ENCODE measurements around the gene HARS1. TPM values are rescaled to one million over a fixed set of nuclear protein-coding genes. Genes with fewer than 3 reads are reported as not detected.

Gene HARS1
- total and polyA plus RNA-seq, 2 of the 13 experiments (the other 11 are each of a cell fraction or from before 2014, with no cell fraction given): 36.9 to 66.2 TPM

DNA sequence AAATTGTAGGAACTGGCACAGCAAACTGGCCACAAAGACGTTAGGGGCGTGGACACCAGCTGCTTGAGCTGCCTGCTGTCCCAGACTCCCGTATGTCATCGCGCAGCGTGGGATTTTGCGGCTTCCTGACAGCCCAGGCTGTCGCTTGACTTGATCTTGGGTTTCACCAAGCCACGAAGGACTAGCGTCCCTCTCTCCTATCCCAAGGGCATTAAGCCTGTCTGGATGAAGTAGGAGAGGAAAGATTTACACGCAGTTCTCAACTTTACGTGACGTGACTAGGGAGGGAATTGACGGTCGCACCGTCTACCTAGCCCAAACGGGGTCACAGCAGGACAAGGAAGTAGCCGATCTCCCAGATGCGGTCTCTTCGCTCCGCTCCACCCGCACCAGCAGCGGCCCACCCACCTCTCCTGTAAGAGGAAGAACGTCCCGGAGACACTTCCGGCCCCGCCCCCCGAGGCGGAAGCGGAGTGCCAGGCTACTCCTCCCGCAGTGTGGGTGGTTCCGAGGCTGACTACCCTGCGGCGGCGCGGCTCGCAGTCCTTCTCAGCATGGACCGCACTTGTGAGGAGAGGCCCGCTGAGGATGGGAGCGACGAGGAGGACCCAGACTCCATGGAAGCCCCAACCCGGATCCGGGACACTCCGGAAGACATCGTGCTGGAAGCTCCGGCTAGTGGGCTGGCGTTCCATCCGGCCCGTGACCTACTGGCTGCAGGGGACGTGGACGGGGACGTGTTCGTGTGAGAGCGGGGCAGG, 26.6 kb downstream of the HARS1 start, which contains the start of gene WDR55 (continued):
- TF ChIP-seq ZNF136 (CRISPR knock-in tag; IDR thresholded peaks at IDR 0.05; ENCODE audit: low read depth): peak; percentile 42; the same call in 1 of the 2 replicates
- TF ChIP-seq, protein P1, sequence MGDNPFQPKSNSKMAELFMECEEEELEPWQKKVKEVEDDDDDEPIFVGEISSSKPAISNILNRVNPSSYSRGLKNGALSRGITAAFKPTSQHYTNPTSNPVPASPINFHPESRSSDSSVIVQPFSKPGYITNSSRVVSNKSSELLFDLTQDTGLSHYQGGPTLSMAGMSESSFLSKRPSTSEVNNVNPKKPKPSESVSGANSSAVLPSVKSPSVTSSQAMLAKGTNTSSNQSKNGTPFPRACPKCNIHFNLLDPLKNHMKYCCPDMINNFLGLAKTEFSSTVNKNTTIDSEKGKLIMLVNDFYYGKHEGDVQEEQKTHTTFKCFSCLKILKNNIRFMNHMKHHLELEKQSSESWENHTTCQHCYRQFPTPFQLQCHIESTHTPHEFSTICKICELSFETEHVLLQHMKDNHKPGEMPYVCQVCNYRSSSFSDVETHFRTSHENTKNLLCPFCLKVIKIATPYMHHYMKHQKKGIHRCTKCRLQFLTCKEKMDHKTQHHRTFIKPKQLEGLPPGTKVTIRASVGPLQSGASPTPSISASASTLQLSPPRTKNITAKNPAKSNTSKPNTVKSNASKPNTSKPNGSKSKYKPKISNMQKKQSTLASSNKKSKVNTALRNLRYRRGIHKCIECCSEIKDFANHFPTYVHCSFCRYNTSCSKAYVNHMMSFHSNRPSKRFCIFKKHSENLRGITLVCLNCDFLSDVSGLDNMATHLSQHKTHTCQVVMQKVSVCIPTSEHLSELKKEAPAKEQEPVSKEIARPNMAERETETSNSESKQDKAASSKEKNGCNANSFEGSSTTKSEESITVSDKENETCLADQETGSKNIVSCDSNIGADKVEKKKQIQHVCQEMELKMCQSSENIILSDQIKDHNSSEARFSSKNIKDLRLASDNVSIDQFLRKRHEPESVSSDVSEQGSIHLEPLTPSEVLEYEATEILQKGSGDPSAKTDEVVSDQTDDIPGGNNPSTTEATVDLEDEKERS (CRISPR knock-in tag; IDR thresholded peaks at IDR 0.05): no peak
- no peak for TF ChIP-seq JUN (CRISPR knock-in tag; IDR thresholded peaks at IDR 0.05)
- TF ChIP-seq GFI1 (CRISPR knock-in tag; IDR thresholded peaks at IDR 0.05; ENCODE audit: borderline replicate concordance): no peak
- peak; percentile 71; the same call in 1 of the 2 replicates for TF ChIP-seq ZNF780A (CRISPR knock-in tag; IDR thresholded peaks at IDR 0.05)
- peak; percentile 84; the same call in 1 of the 2 replicates for TF ChIP-seq HDAC2 (CRISPR knock-in tag; IDR thresholded peaks at IDR 0.05)
- TF ChIP-seq, protein P2, sequence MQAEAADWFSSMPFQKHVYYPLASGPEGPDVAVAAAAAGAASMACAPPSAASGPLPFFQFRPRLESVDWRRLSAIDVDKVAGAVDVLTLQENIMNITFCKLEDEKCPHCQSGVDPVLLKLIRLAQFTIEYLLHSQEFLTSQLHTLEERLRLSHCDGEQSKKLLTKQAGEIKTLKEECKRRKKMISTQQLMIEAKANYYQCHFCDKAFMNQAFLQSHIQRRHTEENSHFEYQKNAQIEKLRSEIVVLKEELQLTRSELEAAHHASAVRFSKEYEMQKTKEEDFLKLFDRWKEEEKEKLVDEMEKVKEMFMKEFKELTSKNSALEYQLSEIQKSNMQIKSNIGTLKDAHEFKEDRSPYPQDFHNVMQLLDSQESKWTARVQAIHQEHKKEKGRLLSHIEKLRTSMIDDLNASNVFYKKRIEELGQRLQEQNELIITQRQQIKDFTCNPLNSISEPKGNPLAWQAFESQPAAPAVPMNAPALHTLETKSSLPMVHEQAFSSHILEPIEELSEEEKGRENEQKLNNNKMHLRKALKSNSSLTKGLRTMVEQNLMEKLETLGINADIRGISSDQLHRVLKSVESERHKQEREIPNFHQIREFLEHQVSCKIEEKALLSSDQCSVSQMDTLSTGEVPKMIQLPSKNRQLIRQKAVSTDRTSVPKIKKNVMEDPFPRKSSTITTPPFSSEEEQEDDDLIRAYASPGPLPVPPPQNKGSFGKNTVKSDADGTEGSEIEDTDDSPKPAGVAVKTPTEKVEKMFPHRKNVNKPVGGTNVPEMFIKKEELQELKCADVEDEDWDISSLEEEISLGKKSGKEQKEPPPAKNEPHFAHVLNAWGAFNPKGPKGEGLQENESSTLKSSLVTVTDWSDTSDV (CRISPR knock-in tag; IDR thresholded peaks at IDR 0.05): no peak
- peak; percentile 54; the same call in 1 of the 2 replicates for TF ChIP-seq ZNF777 (CRISPR knock-in tag; IDR thresholded peaks at IDR 0.05)
- no peak for TF ChIP-seq ADNP (CRISPR knock-in tag; IDR thresholded peaks at IDR 0.05)
- TF ChIP-seq TP53 (CRISPR knock-in tag; conservative IDR thresholded peaks at IDR 0.05): no peak
- no peak for TF ChIP-seq NAIF1 (CRISPR knock-in tag; IDR thresholded peaks at IDR 0.05; ENCODE audit: borderline replicate concordance)
- TF ChIP-seq ZNF549 (CRISPR knock-in tag; IDR thresholded peaks at IDR 0.05): no peak
- TF ChIP-seq PRPF4 (IDR thresholded peaks at IDR 0.05; ENCODE audit: low read depth, low read length, poor library complexity, severe bottlenecking): no peak
- peak; percentile 75; the same call in 1 of the 2 replicates for TF ChIP-seq ZNF790 (CRISPR knock-in tag; IDR thresholded peaks at IDR 0.05; ENCODE audit: borderline replicate concordance)
- no peak for TF ChIP-seq ZNF3 (CRISPR knock-in tag; IDR thresholded peaks at IDR 0.05)
- peak; percentile 30; the same call in 1 of the 2 replicates for TF ChIP-seq NRL (CRISPR knock-in tag; IDR thresholded peaks at IDR 0.05; ENCODE audit: borderline replicate concordance)
- no peak for TF ChIP-seq ZNF296 (CRISPR knock-in tag; conservative IDR thresholded peaks at IDR 0.05)
- TF ChIP-seq XBP1 (CRISPR knock-in tag; IDR thresholded peaks at IDR 0.05): no peak
- TF ChIP-seq KDM2A (CRISPR knock-in tag; IDR thresholded peaks at IDR 0.05; ENCODE audit: borderline replicate concordance, low read depth): peak; percentile 95
- no peak for TF ChIP-seq DNMT3B (CRISPR knock-in tag; conservative IDR thresholded peaks at IDR 0.05)
- TF ChIP-seq SIN3A (IDR thresholded peaks at IDR 0.05; ENCODE audit: borderline replicate concordance, low read depth, low read length): peak; percentile 75; the same call in 1 of the 2 replicates
- TF ChIP-seq GTF3A (CRISPR knock-in tag; conservative IDR thresholded peaks at IDR 0.05): no peak
- peak; percentile 91 for TF ChIP-seq CCDC6 (CRISPR knock-in tag; IDR thresholded peaks at IDR 0.05)
- no peak for TF ChIP-seq SIX4 (CRISPR knock-in tag; IDR thresholded peaks at IDR 0.05)
- peak; percentile 80 for TF ChIP-seq TBX2 (CRISPR knock-in tag; IDR thresholded peaks at IDR 0.05; ENCODE audit: borderline replicate concordance)
- no peak for TF ChIP-seq ZSCAN20 (CRISPR knock-in tag; IDR thresholded peaks at IDR 0.05; ENCODE audit: borderline replicate concordance)
- peak; percentile 98 for TF ChIP-seq ELF3 (CRISPR knock-in tag; IDR thresholded peaks at IDR 0.05)
